IMR-90 (cell line): Measurements from ENCODE around the gene SASH1. TPM values are rescaled to one million over a fixed set of nuclear protein-coding genes. Genes with fewer than 3 reads are reported as not detected.

Experiments used
- ATAC-seq: fragments of 200-7000 bp; cut with Tn5 transposase; 2 replicates; pipeline ENCODE4 v1.9.1; 2020; ENCODE audit warnings: low read depth, mild to moderate bottlenecking, moderate library complexity
- BruUV-seq: library from RNA; stranded (reverse); fragments of 400-500 nt; replicated peaks from 2 replicates; lab custom pipeline; 2021; lab: Mats Ljungman, UMichigan
- CTCF ChIA-PET: fragments of 300-600 bp; formaldehyde crosslinking; extraction: SDS; loops from one replicate; lab custom pipeline; 2021; ENCODE audit warnings: antibody characterized with exemption; lab: Yijun Ruan, JAX
- POLR2A ChIA-PET: fragments of 300-600 bp; sonication (Branson Sonifier 250); formaldehyde crosslinking; loops from one replicate; lab custom pipeline; 2022; ENCODE audit warnings: antibody characterized with exemption; ENCODE audit not compliant: unreplicated experiment; lab: Charles Lee
- DNase-seq: peaks from one replicate; pipeline ENCODE4 v3.0.0; 2013
- H2AFZ ChIP-seq: replicated peaks from 2 replicates; pipeline ENCODE3; 2013; ENCODE audit warnings: low read length, mild to moderate bottlenecking; ENCODE audit not compliant: poor library complexity
- H2AK5ac ChIP-seq: 2 replicates; pipeline ENCODE4 v1.6.1; 2013; ENCODE audit warnings: low read depth, low read length, inconsistent platforms
- H2AK9ac ChIP-seq: replicated peaks from 2 replicates; pipeline ENCODE3; 2013; ENCODE audit warnings: mild to moderate bottlenecking, low read depth, low read length, moderate library complexity; ENCODE audit not compliant: poor library complexity
- H2BK120ac ChIP-seq: 2 replicates; pipeline ENCODE4 v1.6.1; 2013; ENCODE audit warnings: low read depth, low read length, inconsistent platforms
- H2BK15ac ChIP-seq: 3 replicates; pipeline ENCODE4 v1.6.1; 2013; ENCODE audit warnings: low read depth, low read length, inconsistent platforms
- H2BK20ac ChIP-seq: 2 replicates; pipeline ENCODE4 v1.6.1; 2013; ENCODE audit warnings: low read depth, mild to moderate bottlenecking, inconsistent platforms, low read length, moderate library complexity
- H2BK5ac ChIP-seq: 2 replicates; pipeline ENCODE4 v1.6.1; 2013; ENCODE audit warnings: mild to moderate bottlenecking, low read depth, low read length, inconsistent platforms; ENCODE audit not compliant: poor library complexity, severe bottlenecking
- H3K14ac ChIP-seq: replicated peaks from 2 replicates; pipeline ENCODE4 v1.6.1; 2013; ENCODE audit warnings: low read depth, low read length, inconsistent platforms
- H3K18ac ChIP-seq: 2 replicates; pipeline ENCODE4 v1.6.1; 2013; ENCODE audit warnings: low read depth, low read length, control low read depth
- H3K23ac ChIP-seq: 2 replicates; pipeline ENCODE4 v1.6.1; 2013; ENCODE audit warnings: low read depth, low read length, inconsistent platforms
- H3K27ac ChIP-seq: 2 replicates; pipeline ENCODE4 v1.5.1; 2013; ENCODE audit warnings: mild to moderate bottlenecking, control low read depth, low read length; ENCODE audit not compliant: insufficient read depth
- H3K27me3 ChIP-seq: 2 replicates; pipeline ENCODE4 v1.6.1; 2013; ENCODE audit warnings: low read length; ENCODE audit not compliant: control insufficient read depth, insufficient read depth
- H3K36me3 ChIP-seq: 2 replicates; pipeline ENCODE4 v1.6.1; 2013; ENCODE audit warnings: low read length, mixed read lengths; ENCODE audit not compliant: control insufficient read depth, insufficient read depth
- H3K4ac ChIP-seq: 2 replicates; pipeline ENCODE4 v1.6.1; 2013; ENCODE audit warnings: low read depth, low read length, inconsistent platforms
- H3K4me1 ChIP-seq: 2 replicates; pipeline ENCODE4 v1.6.1; 2013; ENCODE audit warnings: low read length, mixed read lengths; ENCODE audit not compliant: control insufficient read depth, insufficient read depth
- H3K4me2 ChIP-seq: 2 replicates; pipeline ENCODE4 v1.6.1; 2013; ENCODE audit warnings: low read depth, mild to moderate bottlenecking, control low read depth, low read length, moderate library complexity
- H3K4me3 ChIP-seq: 2 replicates; pipeline ENCODE4 v1.5.1; 2013; ENCODE audit warnings: low read depth, mild to moderate bottlenecking, control low read depth, low read length, moderate library complexity; ENCODE audit not compliant: insufficient read depth
- H3K56ac ChIP-seq: 2 replicates; pipeline ENCODE4 v1.6.1; 2013; ENCODE audit warnings: low read length, inconsistent platforms; ENCODE audit not compliant: insufficient read depth; ENCODE audit errors: extremely low read depth
- H3K79me1 ChIP-seq, 2 experiments: 2 replicates each; pipeline ENCODE4 v1.6.1; 2013; ENCODE audit warnings: low read length in 2 of 2, inconsistent platforms in 1 of 2, low read depth in 1 of 2
- H3K9ac ChIP-seq: 2 replicates; pipeline ENCODE4 v1.6.1; 2013; ENCODE audit warnings: low read depth, low read length, control low read depth
- H3K9me1 ChIP-seq: 2 replicates; pipeline ENCODE4 v1.6.1; 2013; ENCODE audit warnings: low read length, inconsistent platforms; ENCODE audit not compliant: insufficient read depth
- H3K9me3 ChIP-seq: 2 replicates; pipeline ENCODE4 v1.6.1; 2013; ENCODE audit warnings: low read length; ENCODE audit not compliant: control insufficient read depth, insufficient read depth
- H4K20me1 ChIP-seq: 2 replicates; pipeline ENCODE4 v1.6.1; 2013; ENCODE audit warnings: low read length, inconsistent platforms; ENCODE audit not compliant: insufficient read depth
- H4K5ac ChIP-seq: 2 replicates; pipeline ENCODE4 v1.6.1; 2013; ENCODE audit warnings: mild to moderate bottlenecking, low read depth, low read length, control low read depth
- H4K8ac ChIP-seq, 2 experiments: 2 replicates each; pipeline ENCODE4 v1.6.1; 2013; ENCODE audit warnings: low read depth in 2 of 2, low read length in 2 of 2, control low read depth in 1 of 2, inconsistent platforms in 1 of 2
- H4K91ac ChIP-seq: 2 replicates; pipeline ENCODE4 v1.6.1; 2013; ENCODE audit warnings: low read depth, low read length, inconsistent platforms; ENCODE audit not compliant: insufficient read depth
- CEBPB ChIP-seq: IDR thresholded peaks from 2 replicates; pipeline ENCODE4 v1.6.1; 2012; ENCODE audit warnings: low read depth, low read length, improper control_type of control experiment
- CHD1 ChIP-seq: IDR thresholded peaks from 2 replicates; pipeline ENCODE4 v1.6.1; 2012; ENCODE audit warnings: low read depth, low read length, improper control_type of control experiment
- CTCF ChIP-seq: conservative IDR thresholded peaks from 2 replicates; pipeline ENCODE4 v1.5.1; 2012; ENCODE audit warnings: mild to moderate bottlenecking, low read depth, low read length, improper control_type of control experiment
- ELK1 ChIP-seq: fragments of 150-350 bp; IDR thresholded peaks from 2 replicates; pipeline ENCODE4 v1.6.1; 2016; ENCODE audit warnings: low read depth, mild to moderate bottlenecking, low read length, moderate library complexity, borderline replicate concordance
- FOS ChIP-seq: fragments of 150-350 bp; IDR thresholded peaks from 2 replicates; pipeline ENCODE4 v1.6.1; 2016; ENCODE audit warnings: low read depth, low read length
- MAZ ChIP-seq: IDR thresholded peaks from 2 replicates; pipeline ENCODE4 v1.6.1; 2012; ENCODE audit warnings: low read depth, mild to moderate bottlenecking, low read length, improper control_type of control experiment, moderate library complexity, borderline replicate concordance
- MXI1 ChIP-seq: IDR thresholded peaks from 2 replicates; pipeline ENCODE4 v1.6.1; 2012; ENCODE audit warnings: low read depth, mild to moderate bottlenecking, low read length, moderate library complexity, borderline replicate concordance
- POLR2A ChIP-seq: IDR thresholded peaks from 2 replicates; pipeline ENCODE4 v1.6.1; 2012; ENCODE audit warnings: mild to moderate bottlenecking, low read depth, low read length
- RAD21 ChIP-seq: IDR thresholded peaks from 2 replicates; pipeline ENCODE4 v1.6.1; 2012; ENCODE audit warnings: low read length, improper control_type of control experiment
- RCOR1 ChIP-seq: IDR thresholded peaks from 2 replicates; pipeline ENCODE4 v1.6.1; 2012; ENCODE audit warnings: mild to moderate bottlenecking, low read length, improper control_type of control experiment; ENCODE audit not compliant: insufficient replicate concordance
- RFX5 ChIP-seq: IDR thresholded peaks from 2 replicates; pipeline ENCODE4 v1.8.0; 2012; ENCODE audit warnings: low read depth, mild to moderate bottlenecking, low read length, moderate library complexity
- SMC3 ChIP-seq: fragments of 150-350 bp; IDR thresholded peaks from 2 replicates; pipeline ENCODE4 v1.6.1; 2016; ENCODE audit warnings: low read depth, mild to moderate bottlenecking, antibody characterized with exemption, low read length, moderate library complexity
- USF2 ChIP-seq: fragments of 150-350 bp; IDR thresholded peaks from 2 replicates; pipeline ENCODE4 v1.6.1; 2017; ENCODE audit warnings: mild to moderate bottlenecking, antibody characterized with exemption, low read length, low read depth
- WGBS, 2 experiments: methylation state at CpG; one replicate each; pipeline versions ENCODE4 v1.1.5 to v1.1.7; 2013; ENCODE audit warnings: missing lambda C conversion rate in 2 of 2; ENCODE audit not compliant: insufficient read length in 1 of 2; ENCODE audit errors: extremely low coverage in 2 of 2; 5-methylcytosine and 5-hydroxymethylcytosine counted together
- dilution Hi-C: fragments of 300-500 bp; cut with HindIII; formaldehyde crosslinking; loops from one replicate; pipeline ENCODE4 v1.14.3; 2018; ENCODE audit warnings: low sequenced_read_pairs; ENCODE audit not compliant: unreplicated experiment
- in situ Hi-C: fragments of 300-500 bp; cut with MboI; formaldehyde crosslinking; loops from 3 replicates; pipeline ENCODE4 v1.14.3; 2019; ENCODE audit warnings: low sequenced_read_pairs, inconsistent platforms, mixed read lengths
- intact Hi-C: fragments of 100-400 bp; cut with micrococcal nuclease; formaldehyde crosslinking; loops from 2 replicates; pipeline ENCODE4 v1.10.0; 2022
- polyA plus RNA-seq, 3 experiments: library from polyadenylated mRNA; depleted of rRNA; stranded (reverse); fragments of >200 nt; gene quantifications; 2 replicates each; pipeline ENCODE4 v1.2.3, GENCODE V29; 2012; ENCODE audit warnings: low replicate concordance in 1 of 3
- total RNA-seq: library from RNA; depleted of rRNA; stranded (reverse); fragments of >200 nt; gene quantifications from 2 replicates; pipeline ENCODE4 v1.2.3, GENCODE V29; 2012

The SASH1 gene
- total and polyA plus RNA-seq, 2 of the 4 experiments (the other 2 are of a cell fraction) = 11.6 to 16.5 TPM

GRCh38 chr6:148470606-148471465 lies 128.2 kb downstream of the SASH1 start:
- Histone ChIP-seq H2BK15ac (no peak overlapping the region), H4K8ac (no peak overlapping the region), H3K23ac (peak overlapping the region; percentile 65; the same call in 1 of the 2 replicates), H2AFZ (no peak overlapping the region), H3K9me3 (no peaks in the 10 kb centered on the region), H3K9me1 (peaks cover 12% of the 10 kb centered on the region; the same call in 1 of the 2 replicates), H2BK20ac (no peak overlapping the region), H3K14ac (0 out of 2 replicates have a peak overlapping the region, but pooled peaks have one; percentile 11), H3K4me3 (no peak overlapping the region), H2BK5ac (no peak overlapping the region), H3K79me1 (peaks cover 4 to 38% of the 10 kb centered on the region in 2 experiments; a peak in 3 of 4 replicates), H3K4me1 (peaks cover 2% of the 10 kb centered on the region; the same call in 1 of the 2 replicates), H3K4ac (no peak overlapping the region; the same call in 1 of the 2 replicates), H3K27me3 (no peaks in the 10 kb centered on the region), H2AK5ac (peak overlapping the region; percentile 47; the same call in 1 of the 2 replicates), H2BK120ac (peak overlapping the region; percentile 30; the same call in 1 of the 2 replicates), H2AK9ac (no peak overlapping the region), H4K20me1 (no peaks in the 10 kb centered on the region), H3K56ac (no peak overlapping the region), H4K91ac (no peak overlapping the region), H3K9ac (no peak overlapping the region), H3K27ac (no peak overlapping the region), H3K4me2 (no peak overlapping the region), H3K18ac (no peak overlapping the region), H4K5ac (no peak overlapping the region), H3K36me3 (peaks cover 13% of the 10 kb centered on the region)
- ChIA-PET CTCF (interaction anchor here (0.6 kb wide), 1 partner anchor 120 kb away, joined by 4 read pairs; no protein-coding TSS in a partner anchor), POLR2A (no interaction called here)
- dilution Hi-C loops = no loop called here
- no peak for ATAC-seq
- 83% methylated on average over 7 of the region's 10 CpGs; no CpG with 5 or more reads in 1 of the 2 experiments for WGBS, 2 experiments
- in situ Hi-C loops = loop anchor here (5.0 kb wide), 1 partner anchor 294 kb away; no protein-coding TSS in a partner anchor
- DNase-seq = no peak
- intact Hi-C loops = no loop called here
- BruUV-seq = no TSS peak
- no peak for TF ChIP-seq USF2
- TF ChIP-seq MXI1 = no peak
- TF ChIP-seq FOS = no peak
- no peak for TF ChIP-seq ELK1
- TF ChIP-seq SMC3 = no peak
- TF ChIP-seq RCOR1 = no peak
- TF ChIP-seq POLR2A = no peak
- TF ChIP-seq MAZ = no peak
- no peak for TF ChIP-seq CEBPB
- TF ChIP-seq RFX5 = no peak
- no peak for TF ChIP-seq CHD1
- TF ChIP-seq CTCF = no peak
- no peak for TF ChIP-seq RAD21
